ENCODE results near the gene L3MBTL1.
A peak's percentile ranks its signal among the peaks of the same experiment; 100 is the strongest.

Gene L3MBTL1

DNA sequence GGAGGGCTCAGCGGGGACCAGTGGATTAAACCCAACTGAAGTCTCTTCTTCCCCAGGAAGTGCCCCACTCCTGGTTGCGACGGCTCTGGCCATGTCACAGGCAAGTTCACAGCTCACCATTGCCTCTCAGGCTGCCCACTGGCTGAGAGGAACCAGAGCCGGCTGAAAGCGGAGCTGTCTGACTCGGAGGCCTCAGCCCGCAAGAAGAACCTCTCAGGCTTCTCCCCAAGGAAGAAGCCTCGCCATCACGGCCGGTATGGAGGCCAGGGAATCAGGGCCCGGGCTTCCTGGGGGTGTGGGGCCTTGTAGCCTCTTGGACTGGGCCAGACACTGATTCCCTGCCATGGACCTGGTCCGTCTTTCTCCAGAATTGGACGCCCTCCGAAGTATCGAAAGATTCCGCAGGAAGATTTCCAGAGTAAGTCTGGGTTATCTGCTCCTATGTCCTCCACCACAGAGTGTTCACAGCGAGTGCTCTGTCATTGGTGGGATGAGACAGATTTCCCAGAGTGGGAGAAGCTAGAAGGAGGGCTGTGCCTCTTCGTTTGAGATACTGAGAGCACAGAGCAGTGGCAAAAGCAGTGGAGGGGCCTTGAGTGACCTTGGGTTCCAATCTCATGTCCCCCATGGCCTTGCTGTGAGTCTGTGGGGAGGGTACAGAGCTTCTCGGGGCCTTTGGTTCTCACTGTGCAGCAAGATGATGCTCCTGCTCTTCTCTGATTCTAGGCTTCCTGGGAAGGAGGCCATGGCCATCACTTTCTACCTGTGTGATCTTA lies 28.7 kb downstream of the L3MBTL1 start:
- DNase-seq, result no peak

GRCh38 chr20:43536817-43537440 lies 29.4 kb downstream of the L3MBTL1 start:
- DNase-seq, result no peak

DNA sequence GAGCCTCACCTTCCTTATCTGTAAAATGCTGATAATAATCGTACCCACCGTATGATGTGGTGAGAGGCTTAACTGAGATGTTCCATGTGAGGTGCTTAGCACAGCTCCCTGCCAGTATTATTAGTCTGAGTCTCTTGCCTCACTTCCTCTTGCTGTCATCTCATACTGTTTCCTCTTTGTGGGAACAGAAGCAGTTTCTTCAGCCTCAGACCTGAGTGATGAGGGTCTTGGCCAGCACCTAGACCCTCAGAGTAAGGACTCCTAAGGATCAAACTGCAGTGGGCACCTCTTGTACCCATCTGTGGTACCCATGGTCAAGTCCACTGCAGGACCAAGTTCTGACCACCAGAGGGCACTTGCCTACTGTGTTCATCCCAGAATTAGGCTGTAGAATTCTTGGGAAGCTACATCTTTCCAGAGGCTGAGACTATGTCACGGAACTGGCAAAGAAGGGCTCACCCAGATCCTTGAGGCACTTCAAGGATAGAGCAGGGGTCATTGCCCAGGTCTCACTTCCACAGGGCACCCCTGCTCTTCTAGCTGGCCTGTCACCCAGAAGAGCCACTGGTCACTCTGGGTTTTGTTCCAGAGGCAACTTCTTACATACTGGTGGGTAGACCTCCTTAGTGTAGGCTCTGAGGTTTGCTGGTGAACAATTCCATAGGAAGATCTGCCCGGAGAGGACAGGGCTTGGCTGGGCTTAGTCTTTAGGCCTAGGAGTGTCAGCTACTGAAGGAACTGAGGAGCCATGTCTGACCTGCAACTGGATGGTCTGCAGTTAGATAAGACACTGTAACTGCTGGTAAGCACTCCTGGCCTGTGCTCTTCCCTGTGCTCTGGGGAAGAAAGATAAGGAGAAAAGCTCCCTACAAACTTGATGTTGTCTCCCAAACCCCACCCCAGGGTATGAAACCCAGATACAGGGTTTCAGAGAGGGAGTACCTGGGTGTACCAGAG lies 30.7 kb downstream of the L3MBTL1 start:
- DNase-seq, result peak in 2 of 5 donors; percentile 33 to 35

DNA sequence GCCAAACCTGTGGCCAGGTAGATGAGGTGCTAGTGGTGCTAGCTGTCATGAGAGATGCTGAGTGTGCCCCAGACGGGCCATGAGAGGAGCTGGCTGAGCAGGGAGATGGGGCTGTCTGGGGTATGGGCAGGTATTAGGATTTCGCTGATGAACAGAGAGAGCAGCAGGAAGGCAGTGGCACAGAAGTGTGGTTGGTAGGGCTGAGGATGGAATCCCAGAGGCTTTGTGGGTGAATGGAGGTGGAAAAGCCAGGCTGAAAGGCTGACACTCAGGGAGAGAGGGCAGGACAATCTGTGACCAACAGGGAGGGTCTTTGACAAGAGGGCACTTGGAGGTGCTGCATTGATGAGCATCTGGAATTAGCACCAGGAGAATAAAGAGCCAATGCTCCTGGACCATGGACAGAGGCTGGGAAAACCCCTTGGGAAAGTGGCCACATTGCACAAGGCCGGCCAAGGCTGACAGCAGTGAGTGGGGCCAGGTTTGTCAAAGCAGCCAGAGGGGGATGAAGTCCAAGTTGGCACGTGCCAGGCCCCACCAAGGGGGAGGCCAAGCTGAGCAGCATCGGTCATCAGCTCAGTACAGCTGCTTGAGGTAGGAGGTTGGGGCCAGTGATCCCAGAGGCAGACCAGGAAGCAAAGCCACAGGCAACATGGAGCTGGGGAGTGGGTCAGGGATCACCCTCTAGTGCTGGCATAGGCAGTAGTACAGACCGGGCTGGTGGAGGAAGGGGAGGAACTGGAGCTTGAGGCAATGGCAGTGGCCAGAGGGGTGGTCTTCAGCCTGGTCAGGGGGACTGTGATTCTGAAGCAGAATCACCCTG lies 31.6 kb downstream of the L3MBTL1 start:
- DNase-seq, result no peak

GRCh38 chr20:43539975-43540672 lies 32.6 kb downstream of the L3MBTL1 start:
- no peak for DNase-seq

DNA sequence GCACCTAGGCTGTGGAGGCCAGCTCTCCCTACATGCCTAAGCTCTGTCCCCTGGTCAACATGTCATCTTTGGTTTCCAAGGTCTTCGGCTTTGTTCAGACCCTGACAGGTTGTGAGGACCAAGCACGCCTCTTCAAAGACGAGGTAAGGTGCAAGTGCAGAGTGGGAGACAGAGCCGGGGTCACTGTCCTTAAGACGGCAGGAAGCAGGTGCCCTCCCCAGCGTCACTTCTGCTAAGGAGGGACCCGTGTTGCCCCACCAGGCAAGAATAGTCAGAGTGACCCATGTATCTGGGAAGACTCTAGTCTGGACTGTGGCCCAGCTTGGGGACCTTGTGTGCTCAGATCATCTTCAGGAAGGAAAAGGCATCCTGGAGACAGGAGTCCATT lies 33.2 kb downstream of the L3MBTL1 start:
- no peak for DNase-seq

DNA sequence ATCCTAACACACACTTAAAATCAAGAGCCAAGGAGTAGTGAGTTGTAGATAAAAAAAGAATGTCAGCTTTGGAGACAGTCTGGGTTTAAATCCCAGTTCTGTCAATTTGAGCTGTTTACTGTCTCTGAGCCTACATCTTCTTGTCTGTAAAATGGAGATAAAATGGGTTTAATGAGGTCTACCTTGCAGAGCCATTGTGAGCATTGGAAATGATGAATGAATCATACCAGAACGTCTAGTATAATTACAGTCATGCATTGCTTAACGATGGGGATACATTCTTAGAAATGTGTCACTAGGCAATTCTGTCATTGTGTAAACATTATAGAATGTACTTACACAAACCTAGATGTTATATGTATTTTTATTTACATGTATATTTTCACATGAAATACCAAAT lies 33.7 kb downstream of the L3MBTL1 start:
- DNase-seq, result no peak

DNA sequence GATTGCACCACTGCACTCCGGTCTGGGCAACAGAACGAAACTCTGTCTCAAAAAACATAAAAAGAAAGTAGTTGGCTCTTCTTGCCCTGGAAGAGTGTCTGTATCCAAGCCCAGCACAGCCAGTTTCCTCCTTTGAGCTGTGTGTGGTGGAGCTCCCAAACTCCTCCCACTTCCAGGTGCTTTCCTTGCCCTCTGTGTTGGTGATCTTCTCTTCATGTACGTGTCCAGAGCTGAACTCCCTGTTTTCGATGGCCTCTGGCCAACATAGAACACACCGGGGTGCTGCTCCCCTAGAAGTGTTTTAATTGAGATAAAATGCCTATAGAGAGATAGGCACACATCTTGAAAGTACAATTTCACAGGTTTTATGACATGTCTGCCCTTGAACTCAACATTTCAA lies 34.7 kb downstream of the L3MBTL1 start:
- no peak for DNase-seq

DNA sequence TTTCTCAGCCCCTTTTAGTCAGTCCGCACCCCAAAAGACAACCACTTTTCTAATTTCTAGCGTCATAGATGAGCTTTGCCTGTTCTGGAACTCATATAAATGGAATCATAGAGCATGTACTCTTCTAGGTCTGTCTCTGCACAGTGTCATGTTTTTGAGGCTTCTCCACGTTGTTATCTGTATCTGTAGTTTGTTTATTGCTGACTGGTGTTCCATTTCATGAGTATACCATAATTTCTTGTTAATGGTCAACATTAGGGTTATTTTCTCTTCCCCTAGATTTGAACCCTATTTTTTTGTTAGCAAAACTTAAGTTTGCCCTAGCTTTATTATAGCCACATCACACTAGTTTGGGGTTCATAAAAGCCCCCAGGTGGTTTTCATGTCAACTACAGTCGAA lies 35.2 kb downstream of the L3MBTL1 start:
- no peak for DNase-seq

GRCh38 chr20:43543138-43543537 lies 35.6 kb downstream of the L3MBTL1 start:
- DNase-seq, result no peak

GRCh38 chr20:43544501-43544900 lies 37.0 kb downstream of the L3MBTL1 start:
- no peak for DNase-seq

GRCh38 chr20:43545837-43546578 lies 38.5 kb downstream of the L3MBTL1 start:
- no peak for DNase-seq

DNA sequence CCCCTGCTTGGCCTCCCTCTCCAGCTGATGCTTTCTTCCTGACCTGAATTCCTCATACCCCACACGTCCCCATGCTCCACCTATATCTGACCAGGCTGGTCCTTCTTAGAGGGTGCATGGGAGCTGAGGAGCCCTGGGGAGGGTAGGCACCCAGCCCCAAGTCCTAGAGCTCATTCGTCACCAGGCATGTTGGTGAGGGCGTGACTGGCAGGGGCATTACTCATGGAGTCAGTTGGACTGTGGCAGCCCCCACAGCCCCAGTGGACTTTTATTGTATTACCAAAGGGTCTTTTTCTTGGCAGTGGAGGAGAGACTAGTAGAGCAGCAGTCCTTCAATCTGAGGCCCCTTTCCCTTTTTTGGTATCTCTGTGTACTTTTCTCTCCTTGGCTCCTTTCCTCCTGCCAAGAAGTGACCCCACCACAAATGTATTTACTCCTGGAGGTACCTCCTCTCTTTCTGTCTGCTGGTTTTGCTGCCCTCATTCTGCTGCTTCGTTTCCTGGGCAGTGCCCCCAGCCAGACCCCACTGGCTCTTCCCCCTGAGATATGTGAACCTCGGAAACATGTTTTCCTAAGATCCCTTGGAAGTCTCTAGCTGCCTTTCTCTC lies 40.9 kb downstream of the L3MBTL1 start:
- DNase-seq, result no peak

DNA sequence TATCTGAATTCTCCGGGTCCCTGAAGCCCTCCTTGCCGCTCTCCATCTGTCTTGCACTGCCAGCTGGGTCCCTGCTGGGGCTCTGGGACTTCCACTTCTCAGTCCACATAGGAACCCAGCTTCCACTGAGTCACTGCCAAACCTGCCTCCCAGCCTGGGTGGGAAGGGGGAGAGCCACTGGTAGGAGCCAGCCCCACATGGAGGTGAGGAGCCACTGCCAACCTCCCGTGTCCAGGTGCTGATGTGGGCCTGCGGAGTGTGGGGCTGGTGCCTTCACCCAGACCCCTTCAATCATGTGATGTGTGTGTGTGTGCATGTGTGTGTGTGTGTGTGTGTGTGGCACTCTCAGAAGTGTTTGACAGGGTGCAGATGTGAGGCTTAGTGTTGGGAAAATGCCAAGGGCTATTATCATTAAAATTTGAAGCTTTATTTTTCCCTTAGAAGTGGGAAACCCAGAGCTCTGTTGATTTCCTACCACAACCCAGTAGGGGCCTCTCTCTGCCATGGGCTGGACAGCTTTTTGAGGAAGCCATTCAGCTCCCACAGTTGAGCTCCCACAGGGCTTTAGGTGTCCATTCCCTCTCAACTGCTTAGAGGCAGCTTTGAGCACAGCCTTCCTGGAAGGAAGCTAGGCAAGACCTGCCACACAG lies 42.0 kb downstream of the L3MBTL1 start:
- DNase-seq, result no peak

DNA sequence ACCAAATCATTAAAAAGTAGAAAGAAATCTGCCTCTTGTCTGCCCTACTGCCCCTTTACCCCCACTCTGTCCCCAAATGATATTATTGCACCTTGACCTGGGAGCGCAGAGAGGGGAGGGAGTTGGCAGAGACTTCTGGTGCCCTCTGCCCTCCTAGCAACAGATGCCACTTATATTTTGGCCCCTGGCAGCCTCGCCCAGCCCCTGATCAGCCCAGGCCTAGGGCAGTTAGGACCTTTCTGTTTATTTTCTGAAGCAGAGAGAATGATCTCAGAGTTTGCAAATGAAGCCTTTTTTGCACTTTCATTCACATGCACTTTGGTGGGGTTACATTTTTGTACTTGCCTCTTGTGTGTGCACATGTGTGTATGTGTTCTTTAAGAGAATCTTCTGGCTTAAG lies 43.0 kb downstream of the L3MBTL1 start:
- no peak for DNase-seq

DNA sequence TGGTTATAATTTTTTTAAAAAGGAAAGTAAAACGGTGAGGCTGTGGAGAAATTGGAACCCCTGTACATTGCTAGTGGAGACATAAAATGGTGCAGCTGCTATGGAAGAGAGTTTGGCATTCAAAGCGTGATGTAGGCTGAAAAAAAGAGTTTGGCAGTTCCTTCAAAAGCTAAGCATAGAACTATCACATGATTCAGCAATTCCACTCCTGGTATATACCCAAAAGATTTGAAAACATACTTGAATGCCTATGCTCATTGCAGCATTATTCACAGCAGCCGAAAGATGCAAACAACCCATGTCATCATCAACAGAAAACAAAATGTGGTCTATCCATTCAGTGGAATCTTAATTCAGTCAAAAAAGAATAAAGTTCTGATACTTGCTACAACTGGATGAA lies 46.9 kb downstream of the L3MBTL1 start:
- DNase-seq, result no peak

DNA sequence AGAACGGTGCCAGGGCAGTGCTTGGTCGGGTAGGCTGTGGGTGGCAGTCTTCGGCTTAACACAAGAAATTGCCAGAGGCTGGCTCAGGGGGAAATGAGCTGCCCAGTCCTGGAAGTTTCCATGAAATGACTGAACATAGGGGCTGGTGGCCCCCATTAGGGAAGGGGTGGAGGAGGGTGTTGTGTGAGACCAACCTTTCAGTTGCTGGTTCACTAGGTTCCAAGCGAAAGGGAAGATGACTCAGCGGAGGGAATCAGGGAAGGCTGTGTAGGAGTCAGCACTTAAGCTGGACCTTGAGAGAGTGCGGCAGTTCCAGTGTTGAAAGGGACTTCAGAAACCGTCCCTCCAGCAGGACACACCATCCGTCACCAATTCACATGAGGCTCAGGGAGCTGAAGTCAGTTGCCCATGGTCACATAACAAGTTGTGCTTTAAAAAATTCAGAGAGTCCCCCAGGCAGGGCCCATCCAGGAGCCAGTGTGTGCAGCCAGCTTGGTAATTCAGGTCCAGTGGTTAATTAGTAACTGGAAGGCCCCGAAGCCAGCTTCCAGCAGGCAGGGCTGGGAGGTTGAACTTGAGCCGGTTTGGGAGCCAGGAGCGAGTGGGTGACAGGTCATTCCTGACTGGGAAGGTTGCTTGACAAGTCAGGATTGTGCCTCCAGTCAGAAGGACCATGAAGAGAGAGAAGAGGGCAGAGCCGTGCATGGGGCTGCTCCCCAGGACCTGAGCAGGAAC lies 51.1 kb downstream of the L3MBTL1 start, which contains the start of gene SGK2:
TSS of gene SGK2 (plus strand) at position 616 of the 735 bp plus-strand sequence. CDS start 7,469 bp downstream, outside the sequence.
- no peak for DNase-seq

DNA sequence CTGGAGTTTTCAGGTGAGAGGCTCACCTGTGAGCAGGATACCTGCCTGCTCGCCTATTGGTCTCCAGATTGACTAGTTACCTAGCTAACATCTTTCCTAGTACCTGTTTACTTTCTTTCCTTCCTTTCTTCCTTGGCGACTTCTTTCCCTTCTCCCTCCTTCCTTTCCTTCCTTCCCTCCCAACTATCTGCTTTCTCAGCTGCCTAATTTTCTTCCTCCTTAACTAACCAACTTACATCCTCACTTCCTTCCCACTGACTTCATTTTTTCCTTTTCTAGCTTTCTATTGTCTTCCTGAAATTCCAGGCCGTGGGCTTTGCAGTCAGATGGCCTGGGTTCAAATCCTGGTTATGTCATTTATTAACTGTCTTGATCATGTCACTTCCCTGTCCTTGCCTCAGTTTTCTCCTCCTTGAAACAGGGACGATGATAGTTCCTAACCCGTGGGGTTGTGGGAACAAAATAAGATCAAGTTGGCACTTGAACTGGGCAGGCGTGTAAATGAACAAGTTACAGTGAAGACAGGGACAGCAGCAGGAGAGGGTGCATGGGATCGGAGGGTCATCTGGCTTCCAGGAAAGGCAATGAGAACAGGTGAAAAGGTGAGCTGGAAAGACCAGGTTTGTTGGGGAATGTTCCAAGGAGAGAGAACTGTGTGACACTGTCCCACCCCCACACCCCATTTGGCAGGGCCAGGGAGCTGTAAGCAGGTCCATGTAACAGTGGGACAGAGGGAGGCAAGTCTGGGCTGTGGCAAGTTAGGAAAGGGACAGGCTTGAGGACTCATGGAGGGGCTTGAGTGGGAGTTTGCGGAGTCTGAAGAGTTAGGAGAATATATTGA lies 51.9 kb downstream of the L3MBTL1 start:
- DNase-seq, result no peak

Measured in T-helper 1 cell (primary cell).